AG08396 (cell line): ENCODE results near the gene ST6GALNAC4.
"Not testable (repeated sequence)": the region's sequence is repeated elsewhere in the genome, so short reads cannot be mapped to it uniquely, and the experiment has no call there.

ENCODE experiments used
- DNase-seq: peaks from one replicate; pipeline ENCODE4 v3.0.0; 2012; ENCODE audit warnings: low spot score, mixed read lengths

ST6GALNAC4 gene

GRCh38 chr9:127870153-127870491 is 46.7 kb downstream of the ST6GALNAC4 start:
- DNase-seq: not testable (repeated sequence)

- peak; percentile 94 for DNase-seq
These were observed 47.3 kb downstream of the ST6GALNAC4 start for GRCh38 chr9:127869310-127870152.

- no peak for DNase-seq
These were observed 48.5 kb downstream of the ST6GALNAC4 start for GRCh38 chr9:127868278-127868902.

DNA sequence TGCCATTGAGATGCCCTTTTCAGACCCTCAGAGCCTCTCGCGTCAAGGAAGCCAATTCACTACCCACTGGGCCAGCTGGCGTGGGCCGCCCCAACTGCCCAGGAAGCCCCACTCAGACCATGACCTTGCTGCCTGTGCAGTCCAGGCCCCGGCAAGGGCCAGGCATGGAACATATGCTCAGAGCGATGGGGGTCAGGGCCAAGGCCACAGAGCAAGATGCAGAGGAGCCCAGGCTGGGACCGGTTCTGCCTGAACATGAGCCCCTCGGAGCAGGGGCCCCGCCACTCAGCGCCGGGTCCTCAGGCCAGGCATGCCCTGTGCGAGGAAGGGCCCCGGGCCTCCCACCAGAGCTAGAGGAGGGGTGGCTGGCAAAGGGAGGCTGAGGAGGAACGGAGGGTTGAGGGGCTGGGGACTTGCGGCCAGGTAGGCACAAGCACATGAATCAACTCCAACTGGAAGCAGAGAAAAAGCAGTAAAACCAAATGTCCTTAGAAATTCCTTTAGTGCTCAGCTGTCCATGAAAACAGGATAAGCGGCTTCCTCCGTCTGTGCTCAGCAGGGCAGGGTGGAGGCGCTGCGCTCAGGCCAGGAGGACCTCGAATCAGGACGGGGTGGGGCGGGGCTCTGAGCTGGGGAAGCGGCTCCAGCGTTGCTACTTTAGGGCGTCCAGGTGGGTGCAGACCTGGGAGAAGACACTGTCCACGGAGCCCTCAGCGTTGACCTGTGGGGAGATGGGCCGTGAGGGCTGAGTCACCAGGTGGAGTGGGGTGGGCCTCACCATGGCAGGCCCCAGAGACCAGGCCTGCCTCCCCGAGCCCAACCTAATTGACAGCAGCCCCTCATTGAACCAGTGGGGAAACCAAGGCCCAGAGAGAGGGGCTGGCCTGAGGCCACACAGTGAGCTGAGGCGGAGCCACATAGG is 49.2 kb downstream of the ST6GALNAC4 start:
- no peak for DNase-seq

DNA sequence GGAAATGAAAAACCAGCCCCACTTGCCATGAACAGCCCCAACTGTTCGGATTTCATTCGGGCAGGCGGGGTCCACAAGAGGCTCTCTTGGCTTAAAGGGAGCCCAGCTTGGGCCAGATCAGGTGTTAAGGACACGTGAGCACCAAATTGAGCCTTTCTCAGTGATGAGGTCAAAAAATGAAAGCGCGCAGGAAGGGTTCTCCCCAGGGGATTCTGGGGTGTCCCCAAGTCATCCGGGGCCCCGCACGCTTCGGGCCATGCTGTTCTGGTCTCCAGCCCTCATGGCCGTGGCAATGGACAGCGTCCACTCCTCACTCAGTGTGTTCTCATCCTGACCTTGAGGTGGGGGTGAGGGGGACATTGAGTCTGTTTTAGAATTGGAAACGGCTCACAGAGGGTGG is 50.3 kb downstream of the ST6GALNAC4 start:
- DNase-seq: no peak

DNA sequence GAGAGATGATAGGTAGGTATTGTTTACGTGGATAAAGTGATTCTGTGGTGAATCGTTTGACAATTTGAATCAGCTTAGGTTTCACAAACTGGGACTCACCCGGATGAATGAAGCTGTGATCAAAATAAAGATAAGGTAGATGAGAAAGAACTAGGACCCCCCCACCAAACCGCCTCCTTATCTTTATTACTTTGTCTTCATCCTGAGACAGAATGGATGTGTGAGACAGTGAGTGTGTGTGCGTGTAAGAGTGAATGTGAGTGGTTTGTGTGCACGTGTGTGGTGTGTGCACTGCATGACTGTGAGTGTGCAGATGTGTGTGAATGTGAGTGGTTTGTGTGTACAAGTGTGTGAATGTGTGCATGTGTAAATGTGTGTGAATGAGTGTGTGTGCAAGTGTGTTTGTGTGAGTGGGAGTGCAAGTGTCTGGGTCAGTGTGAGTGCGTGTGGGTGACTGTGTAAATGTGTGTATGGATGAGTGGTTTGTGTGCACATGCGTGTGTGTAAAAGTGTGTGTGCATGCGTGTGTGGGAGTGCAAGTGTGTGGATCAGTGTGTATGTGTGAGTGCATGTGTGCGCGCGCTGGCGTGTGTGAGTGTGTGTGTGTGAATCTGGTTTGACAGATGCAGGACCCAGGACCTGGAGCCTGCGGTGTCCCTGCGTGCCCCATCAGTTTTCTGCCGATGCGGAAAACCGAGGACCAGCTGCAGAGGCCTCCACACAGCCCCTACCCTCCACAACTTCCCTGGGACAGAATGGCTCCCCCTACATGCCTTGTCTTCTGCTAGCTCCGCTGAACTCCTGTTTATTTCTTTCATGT is 51.0 kb downstream of the ST6GALNAC4 start:
- no peak for DNase-seq

DNA sequence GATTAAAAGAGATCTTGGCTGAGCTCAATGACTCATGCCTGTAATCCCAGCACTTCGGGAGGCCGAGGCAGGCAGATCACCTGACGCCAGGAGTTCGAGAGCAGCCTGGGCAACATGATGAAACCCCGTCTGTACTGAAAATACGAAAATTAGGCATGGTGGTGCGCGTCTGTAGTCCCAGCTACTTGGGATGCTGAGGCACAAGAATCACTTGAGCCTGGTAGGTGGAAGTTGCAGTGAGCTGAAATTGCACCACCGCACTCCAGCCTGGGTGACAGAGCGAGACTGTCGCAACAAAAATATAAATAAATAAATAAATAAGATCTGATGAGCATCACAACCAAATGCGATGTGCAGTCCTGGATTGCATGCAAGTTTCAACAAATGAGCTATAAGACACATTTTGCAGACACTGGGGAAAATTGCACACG is 53.6 kb downstream of the ST6GALNAC4 start:
- DNase-seq: no peak

DNA sequence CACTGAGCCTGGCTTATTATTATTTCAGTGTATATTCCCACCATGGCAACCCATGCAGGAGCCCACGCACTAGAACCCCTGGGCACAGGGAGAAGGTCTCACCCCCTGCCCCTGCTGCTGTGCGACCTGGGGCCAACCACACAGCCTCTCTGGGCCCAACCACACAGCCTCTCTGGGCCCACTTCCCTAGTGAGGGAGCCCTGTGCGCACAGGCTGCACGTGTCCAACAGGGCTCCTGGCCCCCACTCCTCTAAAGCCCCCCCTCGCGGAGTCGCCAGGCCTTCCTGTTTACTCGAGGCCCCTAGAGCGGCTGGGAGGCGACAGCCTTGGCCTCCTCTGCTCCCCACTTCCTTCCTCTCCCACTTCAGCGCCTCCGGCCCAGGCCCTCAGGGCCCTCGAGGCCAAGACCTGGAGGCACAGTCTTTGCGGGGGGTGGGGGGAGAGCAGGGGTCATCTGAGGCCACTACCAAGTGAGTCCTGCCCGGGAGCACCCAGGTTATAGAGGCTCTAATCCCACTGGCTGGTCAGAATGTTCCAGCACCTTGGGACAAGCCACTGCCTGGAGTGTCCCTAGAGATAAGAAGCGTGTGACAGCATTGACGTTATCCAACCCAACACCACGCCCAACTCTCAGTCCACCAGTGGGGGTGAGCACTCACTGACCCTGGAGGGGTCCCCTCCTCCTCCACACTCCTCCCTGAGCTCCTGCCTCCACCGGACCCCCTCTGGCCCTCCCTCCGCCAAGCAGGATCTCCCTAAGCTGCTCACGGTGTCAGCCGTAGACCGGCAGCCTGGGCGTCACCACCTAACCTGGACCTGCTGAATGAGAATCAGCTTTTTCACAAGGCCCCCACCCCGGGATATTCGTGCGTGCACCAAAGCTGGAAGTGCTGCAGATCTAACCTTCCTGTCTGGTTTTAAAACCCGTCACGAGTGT is 54.5 kb downstream of the ST6GALNAC4 start:
- no peak for DNase-seq

GRCh38 chr9:127860779-127861178 is 56.1 kb downstream of the ST6GALNAC4 start:
- DNase-seq: no peak

DNA sequence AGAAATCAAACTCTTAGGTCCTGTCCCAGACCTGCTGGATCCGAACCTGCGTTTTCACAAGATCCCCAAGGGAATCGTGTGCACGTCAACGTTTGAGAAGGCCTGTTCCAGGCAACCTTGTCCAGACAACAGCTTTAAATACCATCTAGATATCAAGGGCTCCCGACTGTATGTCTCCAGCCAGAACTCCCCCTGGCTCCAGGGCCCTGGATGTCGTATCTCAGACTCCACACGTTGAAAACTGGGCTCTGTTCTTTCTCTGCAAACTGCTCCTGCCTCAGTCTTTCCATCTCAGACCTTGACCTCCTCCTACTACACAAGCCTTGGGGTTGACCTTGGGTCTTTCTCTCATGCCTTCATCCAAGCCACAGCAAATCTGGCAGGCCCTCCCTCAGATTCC is 56.6 kb downstream of the ST6GALNAC4 start:
- no peak for DNase-seq

DNA sequence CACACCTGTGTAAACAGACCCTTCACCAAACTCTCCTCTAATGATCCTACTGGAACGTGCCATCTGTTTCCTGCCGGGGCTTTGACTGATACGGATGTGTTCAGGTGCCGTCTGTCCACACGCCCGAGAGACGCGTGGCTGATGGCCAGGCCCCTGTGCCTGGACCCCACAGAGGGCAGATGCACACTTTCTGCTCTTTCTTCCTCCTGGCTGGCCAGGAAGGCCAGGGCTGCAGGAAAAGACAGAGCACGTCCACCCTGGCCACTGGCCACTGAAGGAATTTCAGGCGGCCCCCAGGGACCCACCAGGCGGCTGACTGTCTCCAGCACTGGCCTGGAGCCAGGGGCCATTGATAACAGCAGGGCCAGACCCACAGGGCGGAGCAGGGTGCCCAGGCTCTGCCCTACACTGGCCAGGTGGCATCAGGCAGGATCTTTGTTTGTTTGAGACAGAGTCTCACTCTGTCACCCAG is 58.8 kb downstream of the ST6GALNAC4 start:
- DNase-seq: no peak
